BE2C (cell line): ENCODE results near the gene OPN4.

Source experiments
- DNase-seq: peaks from one replicate; pipeline ENCODE4 v3.0.0-alpha.2; 2020
- H3K27me3 ChIP-seq: fragments of 250-450 bp; sonication (Bioruptor Pico); 2 replicates; pipeline ENCODE4 v1.5.1; 2020; ENCODE audit warnings: mild to moderate bottlenecking
- H3K36me3 ChIP-seq: fragments of 250-450 bp; sonication (Bioruptor Pico); 2 replicates; pipeline ENCODE4 v1.5.1; 2020; ENCODE audit warnings: mild to moderate bottlenecking
- H3K4me1 ChIP-seq: fragments of 250-450 bp; sonication (Bioruptor Pico); 2 replicates; pipeline ENCODE4 v1.5.1; 2020
- H3K4me3 ChIP-seq: 2 replicates; pipeline ENCODE4 v1.5.1; 2011; ENCODE audit warnings: low read depth, low read length
- H3K9me3 ChIP-seq: fragments of 250-450 bp; sonication (Bioruptor Pico); 2 replicates; pipeline ENCODE4 v1.5.1; 2020
- CTCF ChIP-seq: IDR thresholded peaks from 2 replicates; pipeline ENCODE4 v1.5.1; 2012; ENCODE audit warnings: mild to moderate bottlenecking, low read depth, low read length

OPN4 gene

GRCh38 chr10:86688398-86688921 is 34.1 kb downstream of the OPN4 start:
- peak; percentile 80 for TF ChIP-seq CTCF
- H3K4me3 ChIP-seq: no peak overlapping the region
- H3K4me1 ChIP-seq: no peaks in the 10 kb centered on the region
- peak; percentile 61 for DNase-seq
- H3K36me3 ChIP-seq: no peaks in the 10 kb centered on the region
- no peaks in the 10 kb centered on the region for H3K9me3 ChIP-seq
- H3K27me3 ChIP-seq: no peaks in the 10 kb centered on the region

GRCh38 chr10:86689146-86689545 is 34.8 kb downstream of the OPN4 start:
- H3K4me1 ChIP-seq: no peaks in the 10 kb centered on the region
- no peaks in the 10 kb centered on the region for H3K36me3 ChIP-seq
- DNase-seq: no peak
- no peak overlapping the region for H3K4me3 ChIP-seq
- TF ChIP-seq CTCF: no peak
- H3K9me3 ChIP-seq: no peaks in the 10 kb centered on the region
- no peaks in the 10 kb centered on the region for H3K27me3 ChIP-seq

- no peak for DNase-seq
- Histone ChIP-seq H3K36me3 (no peaks in the 10 kb centered on the region; the same call in 1 of the 2 replicates), H3K27me3 (no peaks in the 10 kb centered on the region), H3K4me1 (no peaks in the 10 kb centered on the region), H3K9me3 (no peaks in the 10 kb centered on the region), H3K4me3 (no peak overlapping the region)
- TF ChIP-seq CTCF: no peak
These were observed 35.9 kb downstream of the OPN4 start for GRCh38 chr10:86690231-86690630.

- no peak for DNase-seq
- Histone ChIP-seq H3K9me3 (no peaks in the 10 kb centered on the region), H3K36me3 (no peaks in the 10 kb centered on the region; the same call in 1 of the 2 replicates), H3K4me3 (no peak overlapping the region), H3K4me1 (no peaks in the 10 kb centered on the region), H3K27me3 (no peaks in the 10 kb centered on the region)
- no peak for TF ChIP-seq CTCF
These were observed 36.3 kb downstream of the OPN4 start for GRCh38 chr10:86690657-86691084.

GRCh38 chr10:86691333-86692022 is 37.1 kb downstream of the OPN4 start:
- no peak for DNase-seq
- TF ChIP-seq CTCF: no peak
- Histone ChIP-seq H3K36me3 (no peaks in the 10 kb centered on the region; the same call in 1 of the 2 replicates), H3K4me1 (no peaks in the 10 kb centered on the region), H3K27me3 (no peaks in the 10 kb centered on the region), H3K4me3 (no peak overlapping the region), H3K9me3 (no peaks in the 10 kb centered on the region)

- Histone ChIP-seq H3K9me3 (no peaks in the 10 kb centered on the region), H3K36me3 (no peaks in the 10 kb centered on the region; the same call in 1 of the 2 replicates), H3K4me3 (no peak overlapping the region), H3K27me3 (no peaks in the 10 kb centered on the region), H3K4me1 (no peaks in the 10 kb centered on the region)
- TF ChIP-seq CTCF: no peak
- no peak for DNase-seq
These were observed 37.7 kb downstream of the OPN4 start for GRCh38 chr10:86692023-86692514.
